ENCODE results near the gene C17orf67.

DNA sequence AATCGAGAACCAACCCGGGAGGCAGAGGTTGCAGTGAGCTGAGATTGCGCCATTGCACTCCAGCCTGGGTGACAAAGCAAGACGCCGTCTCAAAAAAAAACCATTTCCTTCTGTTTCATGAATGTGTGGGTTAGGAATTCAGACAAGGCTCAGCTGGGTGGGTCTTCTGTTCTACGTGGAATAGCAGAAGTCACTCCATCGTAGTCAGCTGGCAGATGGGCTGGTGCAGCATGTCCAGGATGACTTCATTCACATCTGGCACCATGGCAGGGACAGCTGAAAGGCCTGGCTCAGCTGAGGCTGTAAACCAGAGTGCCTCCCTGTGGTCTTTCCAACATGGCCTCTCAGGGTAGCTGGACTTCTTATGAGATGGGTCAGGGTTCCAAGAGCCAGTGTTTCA lies 89.0 kb downstream of the C17orf67 start:
- TF ChIP-seq CSDC2 (CRISPR knock-in tag; IDR thresholded peaks at IDR 0.05) = no peak
- no peak for TF ChIP-seq OSR1 (CRISPR knock-in tag; IDR thresholded peaks at IDR 0.05)
- TF ChIP-seq ZNF70 (CRISPR knock-in tag; IDR thresholded peaks at IDR 0.05) = no peak
- TF ChIP-seq ZFP3 (CRISPR knock-in tag; IDR thresholded peaks at IDR 0.05) = no peak
- TF ChIP-seq CSRNP3 (CRISPR knock-in tag; IDR thresholded peaks at IDR 0.05) = no peak
- TF ChIP-seq, protein P1, sequence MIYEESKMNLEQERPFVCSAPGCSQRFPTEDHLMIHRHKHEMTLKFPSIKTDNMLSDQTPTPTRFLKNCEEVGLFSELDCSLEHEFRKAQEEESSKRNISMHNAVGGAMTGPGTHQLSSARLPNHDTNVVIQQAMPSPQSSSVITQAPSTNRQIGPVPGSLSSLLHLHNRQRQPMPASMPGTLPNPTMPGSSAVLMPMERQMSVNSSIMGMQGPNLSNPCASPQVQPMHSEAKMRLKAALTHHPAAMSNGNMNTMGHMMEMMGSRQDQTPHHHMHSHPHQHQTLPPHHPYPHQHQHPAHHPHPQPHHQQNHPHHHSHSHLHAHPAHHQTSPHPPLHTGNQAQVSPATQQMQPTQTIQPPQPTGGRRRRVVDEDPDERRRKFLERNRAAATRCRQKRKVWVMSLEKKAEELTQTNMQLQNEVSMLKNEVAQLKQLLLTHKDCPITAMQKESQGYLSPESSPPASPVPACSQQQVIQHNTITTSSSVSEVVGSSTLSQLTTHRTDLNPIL (CRISPR knock-in tag; IDR thresholded peaks at IDR 0.05; ENCODE audit: low read depth) = no peak

Measured in SK-N-SH treated with all-trans-retinoic acid at 6 μM for 48 hours (cell line).